CD4-positive, alpha-beta T cell treated with Interleukin-15 for 4 hours (primary cell): ENCODE data around the gene THAP5.

Source experiments
- DNase-seq: peaks from one replicate; pipeline ENCODE4 v3.0.0-alpha.2; 2020; ENCODE audit warnings: low spot score

The THAP5 gene

DNA sequence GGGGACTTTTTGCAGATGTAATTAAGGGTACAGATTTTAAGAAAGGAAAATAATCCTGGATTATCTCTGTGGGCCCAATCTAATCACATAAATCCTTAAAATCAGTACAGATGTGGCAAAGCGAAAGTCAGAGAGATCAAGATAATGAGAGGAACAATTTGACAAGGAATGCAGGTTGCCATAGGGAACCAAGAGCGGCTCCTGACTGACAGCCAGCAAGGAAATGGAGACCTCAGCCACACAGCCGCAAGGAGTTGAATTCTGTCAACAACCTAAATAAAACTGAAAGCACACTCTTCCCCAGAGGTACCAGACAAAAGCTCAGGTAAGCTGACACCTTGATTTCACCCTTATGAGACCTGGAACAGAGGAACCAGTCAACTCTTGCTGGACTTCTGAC is 40.2 kb downstream of the THAP5 start:
- no peak for DNase-seq

DNA sequence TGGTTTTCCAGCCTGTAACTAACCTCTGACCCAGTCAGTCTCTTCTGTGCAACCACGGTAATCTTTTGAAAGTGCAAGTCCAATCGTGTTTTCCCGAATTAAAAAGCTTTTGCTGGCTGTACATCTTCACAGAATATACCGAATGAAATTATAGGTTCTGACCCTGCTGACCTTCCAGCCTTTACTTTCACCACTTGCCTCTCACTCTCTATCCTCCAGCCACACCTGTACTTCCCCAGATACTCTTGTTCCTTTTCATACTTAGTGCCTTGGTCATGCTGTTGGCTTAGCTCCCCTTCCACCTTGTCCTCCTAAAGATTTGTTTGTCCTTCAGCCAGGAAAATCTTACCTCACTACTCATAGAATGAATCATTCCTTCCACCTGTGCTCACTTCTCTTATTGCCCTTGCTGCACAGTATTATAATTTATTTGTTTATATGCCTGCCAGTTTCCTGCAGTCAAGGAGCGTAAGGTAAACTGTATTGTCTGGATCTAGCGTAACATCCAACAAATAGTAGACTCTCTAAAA is 41.3 kb downstream of the THAP5 start:
- no peak for DNase-seq

DNA sequence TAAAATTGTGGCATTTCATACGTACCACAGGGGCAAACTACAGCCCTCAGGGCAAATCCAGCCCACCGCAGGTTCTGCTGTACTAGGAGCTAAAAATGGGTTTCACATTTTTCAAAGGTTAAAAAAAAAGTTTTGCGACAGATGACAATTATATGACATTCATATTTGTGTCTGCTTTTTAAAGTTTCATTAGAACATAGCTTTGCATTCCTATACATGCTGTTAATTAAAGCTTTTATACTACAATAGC is 42.8 kb downstream of the THAP5 start:
- no peak for DNase-seq

DNA sequence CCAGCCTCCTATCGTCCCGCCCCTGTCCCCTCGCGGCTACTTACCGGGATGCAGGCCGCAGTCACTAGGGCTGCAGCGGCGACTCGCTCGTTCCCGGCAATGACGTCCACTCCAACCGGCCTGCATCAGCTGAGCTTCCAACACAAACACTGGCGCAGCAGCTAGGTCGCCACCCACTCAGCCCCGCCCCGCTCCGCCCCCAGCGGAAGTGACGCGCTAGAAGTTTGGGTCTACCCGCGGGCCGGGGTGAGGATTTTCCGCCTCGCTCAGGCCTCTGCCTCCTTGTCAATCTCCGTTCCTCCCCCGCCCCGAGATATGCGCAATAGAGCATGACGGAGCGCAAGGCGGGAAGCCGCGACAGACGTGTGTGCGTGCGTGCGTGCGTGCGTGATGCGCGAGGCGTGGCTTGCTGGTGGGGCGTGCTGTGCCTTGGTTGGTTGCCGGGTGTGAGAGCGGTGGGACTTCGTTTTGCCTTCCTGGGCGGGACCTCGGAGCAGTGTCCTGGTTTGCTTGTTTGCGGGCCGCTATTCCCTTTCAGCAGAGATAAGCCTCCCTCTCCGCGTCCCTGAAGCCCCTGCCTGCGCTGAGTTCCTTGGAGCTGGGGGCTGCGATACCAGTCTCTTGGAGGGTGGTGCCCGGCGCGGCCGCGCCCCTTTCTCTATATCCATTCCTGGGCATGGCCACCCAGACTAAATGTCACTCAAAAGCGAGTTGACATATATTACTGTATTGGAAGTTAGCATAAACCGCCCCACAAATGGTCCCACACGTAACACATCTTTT is 43.3 kb downstream of the THAP5 start, which contains the start of gene PNPLA8:
PNPLA8 (minus strand) TSS at position 151 of the 783 bp plus-strand sequence. CDS start 10,644 bp downstream, outside the sequence.
- DNase-seq: peak; percentile 99

DNA sequence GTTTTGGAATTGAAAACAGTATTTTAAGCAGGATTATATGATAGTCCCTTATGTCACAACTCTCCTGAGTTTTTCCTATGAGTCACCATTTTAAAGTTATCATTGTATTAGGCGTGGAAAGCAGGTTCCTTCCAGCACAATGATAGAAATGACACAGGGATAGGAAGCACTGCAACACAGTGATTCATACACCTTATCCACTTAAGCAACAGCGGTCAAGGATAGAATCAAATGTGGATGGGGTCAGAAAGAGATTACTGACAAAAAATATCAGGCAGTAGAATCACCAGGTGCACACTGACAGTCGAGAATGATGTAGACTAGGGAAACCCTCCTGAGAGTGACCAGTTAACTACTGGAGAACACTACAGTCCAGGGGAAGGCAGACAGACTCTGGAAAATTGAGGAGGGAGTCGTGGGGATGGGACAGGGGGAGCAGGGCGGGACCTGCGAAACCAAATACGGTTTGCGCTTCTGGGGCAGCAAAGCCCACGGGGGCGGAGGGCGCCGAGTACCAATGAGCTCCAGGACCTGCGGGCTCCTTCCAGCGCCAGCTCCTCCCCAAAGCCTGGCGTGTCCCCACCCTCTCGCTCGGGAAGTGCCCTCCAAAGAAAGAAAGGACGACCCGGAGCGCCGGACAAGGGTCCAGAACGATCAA is 44.0 kb downstream of the THAP5 start:
- peak; percentile 1 for DNase-seq

DNA sequence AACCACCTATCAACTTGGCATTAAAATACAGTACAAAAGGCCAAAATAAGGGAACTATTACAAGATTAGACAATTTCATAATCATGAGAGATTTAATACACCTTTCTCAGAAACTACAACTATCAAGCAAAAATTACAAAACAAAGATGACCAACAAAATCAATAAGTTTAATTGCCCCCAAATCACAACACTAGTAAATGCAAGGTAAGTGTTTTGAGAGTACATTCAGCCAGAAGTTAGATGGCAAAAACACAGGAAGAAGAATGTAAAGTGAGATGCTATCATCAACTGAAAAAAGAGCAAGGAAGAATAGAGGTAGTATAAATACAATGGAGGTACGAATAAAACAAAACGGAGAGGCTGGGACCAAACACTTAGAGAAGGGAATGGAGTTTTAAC is 46.7 kb downstream of the THAP5 start:
- DNase-seq: no peak

DNA sequence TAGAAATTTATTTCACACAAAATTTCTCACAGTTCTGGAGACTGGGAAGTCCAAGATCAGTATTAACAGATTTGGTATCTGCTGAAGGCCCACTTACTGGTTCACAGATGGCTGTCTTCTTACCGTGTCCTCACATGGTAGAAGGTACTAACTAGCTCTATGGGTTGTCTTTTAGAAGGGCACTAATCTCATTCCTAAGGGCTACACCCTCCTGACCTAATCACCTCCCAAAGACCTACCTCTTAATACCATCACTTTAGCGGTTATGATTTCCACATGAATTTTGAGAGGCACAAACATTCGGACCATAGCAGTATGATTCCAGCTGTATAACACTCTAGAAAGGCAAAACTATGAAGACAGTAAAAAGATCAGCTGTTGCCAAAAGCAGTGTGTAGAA is 51.6 kb downstream of the THAP5 start:
- DNase-seq: no peak

DNA sequence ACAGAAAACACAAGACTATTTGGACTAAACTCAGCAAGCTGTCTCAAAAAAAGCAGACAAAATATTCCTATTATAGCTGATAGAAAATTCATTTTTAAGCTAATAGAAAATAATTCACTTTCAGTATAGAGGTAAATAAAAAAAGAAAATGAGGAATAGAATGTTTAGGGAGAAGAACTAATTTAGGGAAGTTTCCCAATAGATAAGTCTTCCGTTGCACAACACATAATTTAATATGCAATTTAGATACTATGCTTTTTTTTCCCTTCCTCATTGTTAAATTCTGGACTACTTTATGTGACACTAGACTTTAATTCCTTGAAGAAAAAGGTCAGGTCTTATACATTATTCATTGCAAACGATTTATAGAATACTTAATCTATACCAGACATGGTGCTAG is 53.9 kb downstream of the THAP5 start:
- no peak for DNase-seq

DNA sequence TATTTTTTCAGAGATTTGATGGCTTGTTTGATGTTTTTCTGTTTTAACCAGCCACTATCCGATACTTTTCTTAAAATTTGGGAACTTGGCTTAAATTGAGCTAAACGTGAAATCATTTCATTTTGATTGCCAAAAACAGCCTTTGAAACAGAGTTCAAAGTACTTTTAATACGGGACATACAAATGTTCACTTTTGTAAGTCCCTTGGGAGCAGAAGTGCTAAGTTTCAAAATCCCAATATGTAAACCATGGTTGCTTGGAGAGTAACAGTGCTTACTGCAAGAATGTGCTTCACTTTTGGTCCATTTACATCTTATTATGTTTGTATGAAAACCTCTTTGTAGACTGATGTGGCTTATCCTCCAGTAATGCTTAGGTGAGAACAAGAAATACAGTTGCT is 54.5 kb downstream of the THAP5 start:
- DNase-seq: no peak
